Measurements from ENCODE around the gene CDY1B.
"Not testable (repeated sequence)": the region's sequence is repeated elsewhere in the genome, so short reads cannot be mapped to it uniquely, and the experiment has no call there.

CDY1B gene

GRCh38 chrY:24047919-24048318, at the start of gene CDY1B:
TSS of gene CDY1B (minus strand) at chrY:24048019. CDS start at chrY:24047688, 331 bp downstream.
- DNase-seq (ENCODE audit: low spot score): not testable (repeated sequence)

- DNase-seq (ENCODE audit: low spot score): not testable (repeated sequence)
Measured at GRCh38 chrY:24049525-24049924, 1.7 kb upstream of the CDY1B start.

- not testable (repeated sequence) for DNase-seq (ENCODE audit: low spot score)
Measured at GRCh38 chrY:24043209-24043608, 4.6 kb downstream of the CDY1B start.

- DNase-seq (ENCODE audit: low spot score): not testable (repeated sequence)
Measured at GRCh38 chrY:24039008-24039718, 8.7 kb downstream of the CDY1B start.

GRCh38 chrY:24026212-24027103, 21.4 kb downstream of the CDY1B start:
- DNase-seq (ENCODE audit: low spot score): not testable (repeated sequence)

All from D341Med (cell line).